Loucy (cell line): Measurements from ENCODE around the gene CCNYL1.

Experiments
- H2AFZ ChIP-seq: fragments of 200-600 bp; sonication (generic); 2 replicates; pipeline ENCODE4 v1.6.0; 2016; ENCODE audit warnings: antibody characterized with exemption, mild to moderate bottlenecking, low read length, moderate library complexity
- H3F3A ChIP-seq: fragments of 200-600 bp; 2 replicates; pipeline ENCODE4 v1.6.0; 2016; ENCODE audit warnings: antibody characterized with exemption, low read depth, mild to moderate bottlenecking
- H3K27me3 ChIP-seq: fragments of 200-600 bp; sonication (generic); 2 replicates; pipeline ENCODE4 v1.6.1; 2014; ENCODE audit warnings: low read length, mild to moderate bottlenecking; ENCODE audit not compliant: insufficient read depth, poor library complexity, severe bottlenecking
- H3K36me3 ChIP-seq: fragments of 200-600 bp; sonication (generic); 2 replicates; pipeline ENCODE4 v1.6.1; 2016; ENCODE audit warnings: low read length; ENCODE audit not compliant: insufficient read depth
- H3K4me1 ChIP-seq: fragments of 200-600 bp; sonication (generic); 2 replicates; pipeline ENCODE4 v1.5.1; 2014; ENCODE audit warnings: low read length, mild to moderate bottlenecking; ENCODE audit not compliant: insufficient read depth, poor library complexity, severe bottlenecking
- H3K4me2 ChIP-seq: fragments of 200-600 bp; sonication (generic); 2 replicates; pipeline ENCODE4 v1.6.0; 2014; ENCODE audit warnings: antibody characterized with exemption, low read length, low read depth, mild to moderate bottlenecking; ENCODE audit not compliant: poor library complexity, severe bottlenecking
- H3K4me3 ChIP-seq: fragments of 200-600 bp; sonication (generic); 2 replicates; pipeline ENCODE4 v1.5.1; 2014; ENCODE audit warnings: low read length, mild to moderate bottlenecking, mixed read lengths; ENCODE audit not compliant: poor library complexity, severe bottlenecking
- H3K79me2 ChIP-seq: fragments of 200-600 bp; sonication (generic); 2 replicates; pipeline ENCODE4 v1.6.1; 2014; ENCODE audit warnings: low read length; ENCODE audit not compliant: insufficient read depth
- H3K9ac ChIP-seq: fragments of 200-600 bp; sonication (generic); 2 replicates; pipeline ENCODE4 v1.6.0; 2014; ENCODE audit warnings: mild to moderate bottlenecking, low read depth, low read length, moderate library complexity; ENCODE audit not compliant: poor library complexity, severe bottlenecking
- H3K9me2 ChIP-seq: fragments of 200-600 bp; sonication (generic); replicated peaks from 2 replicates; pipeline ENCODE4 v1.6.1; 2016; ENCODE audit warnings: low read depth, low read length, mixed read lengths
- H3K9me3 ChIP-seq: fragments of 200-600 bp; sonication (generic); 2 replicates; pipeline ENCODE4 v1.6.1; 2014; ENCODE audit warnings: mild to moderate bottlenecking, antibody characterized with exemption, low read length, low read depth; ENCODE audit not compliant: insufficient read depth
- H4K20me1 ChIP-seq: fragments of 200-600 bp; sonication (generic); 2 replicates; pipeline ENCODE4 v1.6.0; 2014; ENCODE audit warnings: antibody characterized with exemption, low read length, mild to moderate bottlenecking; ENCODE audit not compliant: insufficient read depth, poor library complexity, severe bottlenecking
- EZH2phosphoT487 ChIP-seq: fragments of 200-600 bp; IDR thresholded peaks from 2 replicates; pipeline ENCODE4 v1.6.1; 2018; ENCODE audit warnings: antibody characterized with exemption, mild to moderate bottlenecking, moderate library complexity, borderline replicate concordance
- TF ChIP-seq, protein P1 (sequence below): fragments of 200-600 bp; sonication (generic); conservative IDR thresholded peaks from 2 replicates; pipeline ENCODE4 v1.5.1; 2014; ENCODE audit warnings: mild to moderate bottlenecking, antibody characterized with exemption, low read length

Gene CCNYL1

DNA sequence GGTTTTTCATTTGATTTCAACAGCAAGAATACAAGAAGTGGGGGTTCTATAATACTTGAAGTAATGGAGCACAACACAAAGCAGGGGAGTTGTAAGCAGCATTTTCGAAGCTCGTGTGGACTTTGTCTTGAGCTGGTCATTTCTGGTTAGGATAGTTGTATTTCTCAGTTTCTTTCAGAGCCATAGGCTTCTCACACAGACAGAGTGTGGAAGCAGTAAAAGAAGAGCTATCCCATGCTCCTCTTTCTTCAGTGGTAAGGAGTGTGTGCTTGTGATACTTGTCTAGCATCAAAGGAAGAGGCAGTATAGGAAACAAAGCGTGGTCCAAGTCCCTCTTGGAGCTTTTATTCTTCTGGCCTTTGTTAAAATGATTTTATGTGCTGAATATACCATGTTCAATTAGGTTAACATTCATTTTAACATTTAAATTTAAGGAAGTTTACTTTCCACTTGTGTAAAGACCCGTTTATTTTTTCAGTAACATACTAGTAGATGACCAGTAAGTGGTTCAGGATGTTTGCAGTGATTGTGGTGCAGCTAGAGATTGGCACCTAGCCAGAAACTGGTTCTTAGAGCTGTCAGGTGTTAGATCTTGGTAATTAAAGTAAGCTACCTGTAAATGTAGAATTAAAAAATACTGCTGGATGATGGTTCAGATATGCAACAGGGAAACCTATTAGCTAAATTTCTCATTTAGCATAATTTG lies 14.6 kb downstream of the CCNYL1 start:
- Histone ChIP-seq H3K27me3 (no peaks in the 10 kb centered on the region), H3K79me2 (peaks cover 3% of the 10 kb centered on the region; the same call in 1 of the 2 replicates), H3K9ac (no peak overlapping the region), H3K36me3 (no peaks in the 10 kb centered on the region), H3K4me2 (no peak overlapping the region), H3K4me3 (no peak overlapping the region), H3K4me1 (peaks cover 4% of the 10 kb centered on the region), H3K9me3 (no peaks in the 10 kb centered on the region), H3K9me2 (no peaks in the 10 kb centered on the region), H4K20me1 (no peaks in the 10 kb centered on the region), H2AFZ (no peak overlapping the region), H3F3A (peaks cover 3% of the 10 kb centered on the region; the same call in 1 of the 2 replicates)
- TF ChIP-seq, protein P1, sequence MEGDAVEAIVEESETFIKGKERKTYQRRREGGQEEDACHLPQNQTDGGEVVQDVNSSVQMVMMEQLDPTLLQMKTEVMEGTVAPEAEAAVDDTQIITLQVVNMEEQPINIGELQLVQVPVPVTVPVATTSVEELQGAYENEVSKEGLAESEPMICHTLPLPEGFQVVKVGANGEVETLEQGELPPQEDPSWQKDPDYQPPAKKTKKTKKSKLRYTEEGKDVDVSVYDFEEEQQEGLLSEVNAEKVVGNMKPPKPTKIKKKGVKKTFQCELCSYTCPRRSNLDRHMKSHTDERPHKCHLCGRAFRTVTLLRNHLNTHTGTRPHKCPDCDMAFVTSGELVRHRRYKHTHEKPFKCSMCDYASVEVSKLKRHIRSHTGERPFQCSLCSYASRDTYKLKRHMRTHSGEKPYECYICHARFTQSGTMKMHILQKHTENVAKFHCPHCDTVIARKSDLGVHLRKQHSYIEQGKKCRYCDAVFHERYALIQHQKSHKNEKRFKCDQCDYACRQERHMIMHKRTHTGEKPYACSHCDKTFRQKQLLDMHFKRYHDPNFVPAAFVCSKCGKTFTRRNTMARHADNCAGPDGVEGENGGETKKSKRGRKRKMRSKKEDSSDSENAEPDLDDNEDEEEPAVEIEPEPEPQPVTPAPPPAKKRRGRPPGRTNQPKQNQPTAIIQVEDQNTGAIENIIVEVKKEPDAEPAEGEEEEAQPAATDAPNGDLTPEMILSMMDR, result no peak
- no peak for TF ChIP-seq EZH2phosphoT487

DNA sequence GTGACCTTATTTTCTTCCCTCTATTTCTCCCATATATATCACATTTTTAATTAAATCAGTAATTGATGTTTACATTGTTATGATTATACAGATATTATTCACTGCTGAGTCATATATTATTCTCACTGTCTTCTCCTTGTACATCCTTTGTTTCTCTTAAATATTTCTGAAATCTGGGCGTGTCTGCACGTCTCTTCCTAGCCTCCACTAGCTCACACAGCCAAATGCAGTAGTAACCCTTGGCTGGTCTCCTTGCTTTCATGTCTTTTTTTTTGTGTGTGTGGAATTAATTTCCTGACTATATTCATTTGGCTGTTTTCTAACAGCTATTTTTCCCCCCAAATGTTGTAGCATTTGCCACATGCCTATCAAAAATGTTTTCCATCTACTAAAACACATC lies 15.8 kb downstream of the CCNYL1 start:
- H3F3A ChIP-seq, result peaks cover 3% of the 10 kb centered on the region; the same call in 1 of the 2 replicates
- H3K9me2 ChIP-seq, result no peaks in the 10 kb centered on the region
- H3K9ac ChIP-seq, result no peak overlapping the region
- no peak overlapping the region for H3K4me3 ChIP-seq
- peaks cover 1% of the 10 kb centered on the region; the same call in 1 of the 2 replicates for H3K79me2 ChIP-seq
- no peak overlapping the region for H3K4me2 ChIP-seq
- H2AFZ ChIP-seq, result no peak overlapping the region
- 0 out of 2 replicates have a peak, but pooled peaks cover 3% of the 10 kb centered on the region for H3K36me3 ChIP-seq
- no peak for TF ChIP-seq EZH2phosphoT487
- TF ChIP-seq, protein P1, result no peak
- no peaks in the 10 kb centered on the region for H3K9me3 ChIP-seq
- no peaks in the 10 kb centered on the region for H4K20me1 ChIP-seq
- no peaks in the 10 kb centered on the region for H3K27me3 ChIP-seq
- H3K4me1 ChIP-seq, result peaks cover 4% of the 10 kb centered on the region

DNA sequence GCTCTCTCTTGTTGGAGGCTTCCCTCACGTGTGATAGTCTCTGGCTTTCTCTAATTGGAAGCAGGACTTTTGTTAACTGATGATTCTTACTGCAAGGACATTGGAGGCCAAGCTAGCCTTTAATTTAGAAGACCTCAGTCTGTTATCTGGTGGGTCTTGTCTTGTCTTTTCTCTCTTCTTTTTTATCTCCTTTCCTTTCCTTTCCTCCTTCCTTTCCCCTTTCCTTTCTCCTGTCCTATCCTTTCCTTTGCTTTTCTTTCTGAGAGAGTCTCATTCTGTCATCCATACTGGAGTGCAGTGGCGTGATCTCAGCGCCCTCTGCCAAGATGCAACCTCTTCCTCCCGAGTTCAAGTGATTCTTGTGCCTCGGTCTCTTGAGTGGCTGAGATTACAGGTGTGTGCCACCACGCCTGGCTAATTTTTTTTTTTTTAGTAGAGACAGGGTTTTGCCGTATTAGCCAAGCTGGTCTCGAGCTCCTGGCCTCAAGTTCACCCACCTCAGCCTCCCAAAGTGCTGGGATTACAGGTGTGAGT lies 18.1 kb downstream of the CCNYL1 start:
- Histone ChIP-seq H3K9ac (no peak overlapping the region), H3K79me2 (no peaks in the 10 kb centered on the region), H4K20me1 (no peaks in the 10 kb centered on the region), H3K36me3 (0 out of 2 replicates have a peak, but pooled peaks cover 4% of the 10 kb centered on the region), H3K4me2 (no peak overlapping the region), H3K4me3 (no peak overlapping the region), H3F3A (peaks cover 3% of the 10 kb centered on the region; the same call in 1 of the 2 replicates), H3K9me2 (no peaks in the 10 kb centered on the region), H3K9me3 (no peaks in the 10 kb centered on the region), H2AFZ (no peak overlapping the region), H3K27me3 (no peaks in the 10 kb centered on the region), H3K4me1 (no peaks in the 10 kb centered on the region)
- TF ChIP-seq, protein P1, result no peak
- TF ChIP-seq EZH2phosphoT487, result no peak
